Stimulated activated CD8-positive, alpha-beta memory T cell treated with anti-CD3 and anti-CD28 coated beads, Interleukin-12 subunit alpha, Interleukin-12 subunit beta, amount 100 ng/mL, for 24 hours (primary cell): ENCODE measurements around the gene ANKRD62.

ENCODE experiments used
- DNase-seq: peaks from one replicate; pipeline ENCODE4 v3.0.0-alpha.2; 2020; ENCODE audit errors: extremely low read depth

Gene ANKRD62

GRCh38 chr18:12093520-12094257 is at the start of gene ANKRD62:
Gene ANKRD62, plus strand, starts transcription at chr18:12093843. Its CDS starts 175 bp downstream, at chr18:12094018.
- no peak for DNase-seq

- no peak for DNase-seq
These were observed 49.1 kb upstream of the ANKRD62 start for GRCh38 chr18:12044591-12044990.

- no peak for DNase-seq
These were observed 47.4 kb upstream of the ANKRD62 start for GRCh38 chr18:12046046-12046750.

- no peak for DNase-seq
These were observed 46.8 kb upstream of the ANKRD62 start for GRCh38 chr18:12046751-12047335.

GRCh38 chr18:12048010-12048826 is 45.4 kb upstream of the ANKRD62 start:
- no peak for DNase-seq

- no peak for DNase-seq
These were observed 44.8 kb upstream of the ANKRD62 start for GRCh38 chr18:12048827-12049175.

- no peak for DNase-seq
These were observed 43.4 kb upstream of the ANKRD62 start for GRCh38 chr18:12049978-12050811.

- no peak for DNase-seq
These were observed 40.8 kb upstream of the ANKRD62 start for GRCh38 chr18:12052866-12053265.

- no peak for DNase-seq
These were observed 40.4 kb upstream of the ANKRD62 start for GRCh38 chr18:12053289-12053688.

- DNase-seq = no peak
These were observed 37.4 kb upstream of the ANKRD62 start for GRCh38 chr18:12056034-12056883.

GRCh38 chr18:12056884-12057402 is 36.7 kb upstream of the ANKRD62 start:
- no peak for DNase-seq

- no peak for DNase-seq
These were observed 36.1 kb upstream of the ANKRD62 start for GRCh38 chr18:12057419-12058039.

- DNase-seq = no peak
These were observed 34.1 kb upstream of the ANKRD62 start for GRCh38 chr18:12059334-12060181.

GRCh38 chr18:12060182-12060870 is 33.3 kb upstream of the ANKRD62 start:
- DNase-seq = no peak

GRCh38 chr18:12061685-12062084 is 32.0 kb upstream of the ANKRD62 start:
- DNase-seq = no peak

- DNase-seq = no peak
These were observed 30.7 kb upstream of the ANKRD62 start for GRCh38 chr18:12062974-12063373.

GRCh38 chr18:12064086-12064763 is 29.4 kb upstream of the ANKRD62 start:
- DNase-seq = no peak
